GM23338 (cell line): ENCODE data around the gene KLF11. TPM values are rescaled to one million over a fixed set of nuclear protein-coding genes. Genes with fewer than 3 reads are reported as not detected.

Experiments
- ATAC-seq: fragments of 200-7000 bp; cut with Tn5 transposase; 3 replicates; pipeline ENCODE4 v1.9.1; 2020
- DNase-seq: peaks from one replicate; pipeline ENCODE4 v3.0.0-alpha.2; 2015; ENCODE audit warnings: low spot score
- H2AFZ ChIP-seq: fragments of 200-600 bp; sonication (generic); 2 replicates; pipeline ENCODE4 v1.8.0; 2016; ENCODE audit warnings: antibody characterized with exemption, mild to moderate bottlenecking, moderate library complexity
- H3F3A ChIP-seq: fragments of 200-600 bp; sonication (generic); replicated peaks from 2 replicates; pipeline ENCODE4 v1.8.0; 2017; ENCODE audit warnings: antibody characterized with exemption, mixed run types, low read depth
- H3K27ac ChIP-seq: fragments of 200-600 bp; sonication (generic); 2 replicates; pipeline ENCODE4 v1.6.1; 2016; ENCODE audit warnings: low read depth
- H3K27me3 ChIP-seq: fragments of 200-600 bp; sonication (generic); 2 replicates; pipeline ENCODE4 v1.8.0; 2016; ENCODE audit warnings: mild to moderate bottlenecking, mixed run types, moderate library complexity; ENCODE audit not compliant: insufficient read depth
- H3K36me3 ChIP-seq: fragments of 200-600 bp; sonication (generic); 2 replicates; pipeline ENCODE4 v1.8.0; 2016; ENCODE audit warnings: mild to moderate bottlenecking; ENCODE audit not compliant: insufficient read depth
- H3K4me1 ChIP-seq: fragments of 200-600 bp; sonication (generic); 2 replicates; pipeline ENCODE4 v1.8.0; 2016; ENCODE audit warnings: mild to moderate bottlenecking, moderate library complexity; ENCODE audit not compliant: insufficient read depth
- H3K4me2 ChIP-seq: fragments of 200-600 bp; sonication (generic); 2 replicates; pipeline ENCODE4 v1.7.1; 2017; ENCODE audit warnings: mixed run types
- H3K4me3 ChIP-seq: fragments of 200-600 bp; sonication (generic); 2 replicates; pipeline ENCODE4 v1.6.1; 2016; ENCODE audit warnings: mixed run types
- H3K79me2 ChIP-seq: fragments of 200-600 bp; sonication (generic); replicated peaks from 2 replicates; pipeline ENCODE4 v1.8.0; 2017; ENCODE audit warnings: mild to moderate bottlenecking; ENCODE audit not compliant: insufficient read depth
- H3K9me2 ChIP-seq: fragments of 200-600 bp; sonication (generic); 2 replicates; pipeline ENCODE4 v1.8.0; 2017; ENCODE audit not compliant: insufficient read depth
- H4K20me1 ChIP-seq: fragments of 200-600 bp; sonication (generic); replicated peaks from 2 replicates; pipeline ENCODE4 v1.8.0; 2017; ENCODE audit warnings: mild to moderate bottlenecking; ENCODE audit not compliant: insufficient read depth
- H3K27ac Mint-ChIP-seq: 2 replicates; pipeline ENCODE4 v1.8.0; 2020; ENCODE audit warnings: inconsistent platforms, mild to moderate bottlenecking, moderate library complexity, mixed read lengths
- H3K27me3 Mint-ChIP-seq: 3 replicates; pipeline ENCODE4 v1.8.0; 2022; ENCODE audit warnings: low read depth, mild to moderate bottlenecking, moderate library complexity, mixed read lengths, inconsistent platforms; ENCODE audit not compliant: insufficient read depth, poor library complexity
- H3K36me3 Mint-ChIP-seq: 3 replicates; pipeline ENCODE4 v1.8.0; 2021; ENCODE audit warnings: low read depth, mild to moderate bottlenecking, inconsistent platforms, moderate library complexity, mixed read lengths
- H3K4me1 Mint-ChIP-seq: 3 replicates; pipeline ENCODE4 v1.8.0; 2020; ENCODE audit warnings: mild to moderate bottlenecking, inconsistent platforms, mixed read lengths
- H3K4me3 Mint-ChIP-seq: 3 replicates; pipeline ENCODE4 v1.8.0; 2021; ENCODE audit warnings: moderate library complexity, mild to moderate bottlenecking, inconsistent platforms, mixed read lengths
- H3K9me3 Mint-ChIP-seq: 3 replicates; pipeline ENCODE4 v1.8.0; 2020; ENCODE audit warnings: moderate library complexity, mild to moderate bottlenecking, inconsistent platforms, mixed read lengths
- CREB1 ChIP-seq: fragments of 250-450 bp; sonication (Bioruptor Pico); IDR thresholded peaks from 2 replicates; pipeline ENCODE4 v1.5.0; 2020; ENCODE audit warnings: low read depth, mild to moderate bottlenecking, moderate library complexity
- CTCF ChIP-seq, 2 experiments: fragments of 200-600 bp in 1 of 2; sonication (generic) in 1 of 2; conservative IDR thresholded peaks; 2 replicates each; pipeline versions ENCODE4 v1.5.1 to v1.6.1; 2016 to 2017; ENCODE audit warnings: antibody characterized with exemption in 2 of 2, low read depth in 2 of 2, mild to moderate bottlenecking in 2 of 2, moderate library complexity in 1 of 2
- NANOG ChIP-seq: IDR thresholded peaks from 2 replicates; pipeline ENCODE4 v1.6.1; 2016; ENCODE audit warnings: antibody characterized with exemption, borderline replicate concordance
- POLR2AphosphoS5 ChIP-seq: IDR thresholded peaks from 2 replicates; pipeline ENCODE4 v1.6.1; 2016; ENCODE audit warnings: antibody characterized with exemption, low read depth
- STAT1 ChIP-seq: IDR thresholded peaks from one replicate; pipeline ENCODE4 v1.6.1; 2016; ENCODE audit warnings: antibody characterized with exemption; ENCODE audit not compliant: unreplicated experiment
- ZNF114 ChIP-seq: fragments of 250-450 bp; sonication (Bioruptor Pico); IDR thresholded peaks from 2 replicates; pipeline ENCODE4 v1.5.0; 2020; ENCODE audit warnings: mild to moderate bottlenecking, moderate library complexity
- ZNF331 ChIP-seq: fragments of 250-450 bp; sonication (Bioruptor Pico); IDR thresholded peaks from 2 replicates; pipeline ENCODE4 v1.5.0; 2020; ENCODE audit warnings: low read depth, mild to moderate bottlenecking, moderate library complexity
- ZNF462 ChIP-seq: fragments of 250-450 bp; sonication (Bioruptor Pico); IDR thresholded peaks from 2 replicates; pipeline ENCODE4 v1.5.0; 2020; ENCODE audit warnings: mild to moderate bottlenecking, moderate library complexity
- polyA plus RNA-seq: library from polyadenylated mRNA; unstranded; fragments of >200 nt; fragmentation: Nextera tagmentation; extraction: Ambion mirVana; gene quantifications from 2 replicates; pipeline ENCODE4 v1.2.1, GENCODE V29; 2016
- total RNA-seq: library from RNA; depleted of rRNA; stranded (reverse); fragments of >200 nt; shearing (Covaris generic); gene quantifications from 2 replicates; pipeline ENCODE4 v1.2.3, GENCODE V29; 2014
- TF ChIP-seq, protein P1 (sequence below): IDR thresholded peaks from one replicate; pipeline ENCODE4 v1.6.1; 2018; ENCODE audit warnings: antibody characterized with exemption; ENCODE audit not compliant: unreplicated experiment
- TF ChIP-seq, protein P2 (sequence below): IDR thresholded peaks from 2 replicates; pipeline ENCODE4 v1.6.1; 2016; ENCODE audit warnings: antibody characterized with exemption

KLF11 gene
- total and polyA plus RNA-seq, 2 experiments from 2014 or later: 1.4 to 5.6 TPM

DNA sequence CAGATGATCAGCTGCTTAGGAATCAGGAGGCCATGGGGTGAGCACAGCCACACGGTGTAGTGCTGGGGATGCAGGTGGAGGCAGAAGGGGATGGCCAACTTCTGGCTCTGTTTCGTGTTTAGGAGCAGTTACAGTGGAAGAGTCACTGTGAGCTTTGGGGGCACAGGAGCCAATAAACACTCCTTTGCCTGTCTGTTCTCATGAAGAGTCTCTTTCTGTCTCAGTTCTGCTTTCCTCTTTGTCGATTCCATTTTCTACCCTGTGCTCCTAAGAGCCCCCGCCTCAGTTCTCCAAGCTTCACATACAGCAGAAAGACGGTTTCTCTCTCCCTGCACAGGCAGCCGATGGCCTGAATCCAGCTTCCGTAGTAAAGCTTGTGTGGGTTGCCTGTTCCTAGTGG lies 58.1 kb downstream of the KLF11 start:
- H3K27ac Mint-ChIP-seq: no peak overlapping the region
- H3K9me2 ChIP-seq: no peaks in the 10 kb centered on the region
- H3K36me3 Mint-ChIP-seq: peaks cover 5% of the 10 kb centered on the region; the same call in 2 of the 3 replicates
- no peaks in the 10 kb centered on the region for H3F3A ChIP-seq
- no peaks in the 10 kb centered on the region for H3K4me1 ChIP-seq
- peaks cover 12% of the 10 kb centered on the region for H3K4me1 Mint-ChIP-seq
- DNase-seq: no peak
- H3K4me3 Mint-ChIP-seq: no peak overlapping the region
- H3K4me2 ChIP-seq: no peak overlapping the region
- peaks cover 13% of the 10 kb centered on the region for H3K9me3 Mint-ChIP-seq
- peaks cover 15% of the 10 kb centered on the region for H3K27me3 Mint-ChIP-seq
- H3K27me3 ChIP-seq: no peaks in the 10 kb centered on the region
- no peaks in the 10 kb centered on the region for H3K36me3 ChIP-seq
- no peak for ATAC-seq
- H4K20me1 ChIP-seq: no peaks in the 10 kb centered on the region
- no peak for TF ChIP-seq ZNF331 (CRISPR knock-in tag)
- no peak for TF ChIP-seq CREB1
- TF ChIP-seq, protein P1, sequence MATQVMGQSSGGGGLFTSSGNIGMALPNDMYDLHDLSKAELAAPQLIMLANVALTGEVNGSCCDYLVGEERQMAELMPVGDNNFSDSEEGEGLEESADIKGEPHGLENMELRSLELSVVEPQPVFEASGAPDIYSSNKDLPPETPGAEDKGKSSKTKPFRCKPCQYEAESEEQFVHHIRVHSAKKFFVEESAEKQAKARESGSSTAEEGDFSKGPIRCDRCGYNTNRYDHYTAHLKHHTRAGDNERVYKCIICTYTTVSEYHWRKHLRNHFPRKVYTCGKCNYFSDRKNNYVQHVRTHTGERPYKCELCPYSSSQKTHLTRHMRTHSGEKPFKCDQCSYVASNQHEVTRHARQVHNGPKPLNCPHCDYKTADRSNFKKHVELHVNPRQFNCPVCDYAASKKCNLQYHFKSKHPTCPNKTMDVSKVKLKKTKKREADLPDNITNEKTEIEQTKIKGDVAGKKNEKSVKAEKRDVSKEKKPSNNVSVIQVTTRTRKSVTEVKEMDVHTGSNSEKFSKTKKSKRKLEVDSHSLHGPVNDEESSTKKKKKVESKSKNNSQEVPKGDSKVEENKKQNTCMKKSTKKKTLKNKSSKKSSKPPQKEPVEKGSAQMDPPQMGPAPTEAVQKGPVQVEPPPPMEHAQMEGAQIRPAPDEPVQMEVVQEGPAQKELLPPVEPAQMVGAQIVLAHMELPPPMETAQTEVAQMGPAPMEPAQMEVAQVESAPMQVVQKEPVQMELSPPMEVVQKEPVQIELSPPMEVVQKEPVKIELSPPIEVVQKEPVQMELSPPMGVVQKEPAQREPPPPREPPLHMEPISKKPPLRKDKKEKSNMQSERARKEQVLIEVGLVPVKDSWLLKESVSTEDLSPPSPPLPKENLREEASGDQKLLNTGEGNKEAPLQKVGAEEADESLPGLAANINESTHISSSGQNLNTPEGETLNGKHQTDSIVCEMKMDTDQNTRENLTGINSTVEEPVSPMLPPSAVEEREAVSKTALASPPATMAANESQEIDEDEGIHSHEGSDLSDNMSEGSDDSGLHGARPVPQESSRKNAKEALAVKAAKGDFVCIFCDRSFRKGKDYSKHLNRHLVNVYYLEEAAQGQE: no peak
- TF ChIP-seq STAT1: no peak
- TF ChIP-seq, protein P2, sequence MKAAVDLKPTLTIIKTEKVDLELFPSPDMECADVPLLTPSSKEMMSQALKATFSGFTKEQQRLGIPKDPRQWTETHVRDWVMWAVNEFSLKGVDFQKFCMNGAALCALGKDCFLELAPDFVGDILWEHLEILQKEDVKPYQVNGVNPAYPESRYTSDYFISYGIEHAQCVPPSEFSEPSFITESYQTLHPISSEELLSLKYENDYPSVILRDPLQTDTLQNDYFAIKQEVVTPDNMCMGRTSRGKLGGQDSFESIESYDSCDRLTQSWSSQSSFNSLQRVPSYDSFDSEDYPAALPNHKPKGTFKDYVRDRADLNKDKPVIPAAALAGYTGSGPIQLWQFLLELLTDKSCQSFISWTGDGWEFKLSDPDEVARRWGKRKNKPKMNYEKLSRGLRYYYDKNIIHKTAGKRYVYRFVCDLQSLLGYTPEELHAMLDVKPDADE: no peak
- TF ChIP-seq ZNF462: no peak
- no peak for TF ChIP-seq POLR2AphosphoS5
- TF ChIP-seq CTCF (conservative IDR thresholded peaks at IDR 0.05; ENCODE audit: low read depth in 2 of 2): no peak
- TF ChIP-seq ZNF114 (CRISPR knock-in tag): no peak
- no peak for TF ChIP-seq NANOG
- H3K79me2 ChIP-seq: no peaks in the 10 kb centered on the region
- no peak overlapping the region for H3K4me3 ChIP-seq
- no peak overlapping the region for H2AFZ ChIP-seq
- H3K27ac ChIP-seq: no peak overlapping the region
